ENCODE measurements around the gene PCNP.

DNA sequence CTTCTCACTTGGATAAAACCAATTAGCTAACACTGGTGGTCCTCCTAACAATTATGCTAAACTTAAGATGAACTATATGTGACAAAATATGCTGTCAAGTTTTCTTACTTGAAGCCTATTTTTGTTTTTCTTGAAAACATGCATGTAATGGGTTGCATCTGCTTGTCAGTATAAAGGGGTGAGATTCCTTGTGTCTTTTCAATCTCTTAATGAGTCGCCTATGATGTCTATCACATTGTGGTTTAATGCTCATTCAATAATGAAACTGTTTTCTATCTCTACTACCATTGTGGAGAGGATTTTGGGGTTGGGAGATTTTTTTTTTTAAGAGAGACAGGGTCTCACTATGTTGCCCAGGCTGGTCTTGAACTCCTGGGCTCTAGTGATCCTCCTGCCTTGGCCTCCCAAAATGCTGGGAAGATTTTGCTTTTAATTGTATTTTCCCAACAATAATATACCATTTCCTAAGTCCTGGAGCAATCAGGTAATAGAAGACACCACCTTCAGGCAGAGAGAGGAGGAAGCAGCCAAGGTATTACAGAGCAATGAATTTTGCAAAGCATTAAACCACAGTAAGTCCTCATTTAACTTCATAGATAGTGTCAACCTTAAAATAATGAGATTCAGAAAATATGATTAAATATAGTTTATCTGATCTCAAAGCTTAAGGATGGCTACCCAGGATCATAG is 29.7 kb upstream of the PCNP start:
- no peak for TF ChIP-seq POLR2AphosphoS5 (IDR thresholded peaks at IDR 0.05; ENCODE audit: low read depth, low read length)
- no peak for TF ChIP-seq TAF1 (IDR thresholded peaks at IDR 0.05; ENCODE audit: borderline replicate concordance, insufficient read depth, low read length)
- no peak for TF ChIP-seq FOXP2 (optimal IDR thresholded peaks at IDR 0.05; ENCODE audit: borderline replicate concordance, extremely low read depth, extremely low read length, insufficient read depth)
- TF ChIP-seq, protein P1, sequence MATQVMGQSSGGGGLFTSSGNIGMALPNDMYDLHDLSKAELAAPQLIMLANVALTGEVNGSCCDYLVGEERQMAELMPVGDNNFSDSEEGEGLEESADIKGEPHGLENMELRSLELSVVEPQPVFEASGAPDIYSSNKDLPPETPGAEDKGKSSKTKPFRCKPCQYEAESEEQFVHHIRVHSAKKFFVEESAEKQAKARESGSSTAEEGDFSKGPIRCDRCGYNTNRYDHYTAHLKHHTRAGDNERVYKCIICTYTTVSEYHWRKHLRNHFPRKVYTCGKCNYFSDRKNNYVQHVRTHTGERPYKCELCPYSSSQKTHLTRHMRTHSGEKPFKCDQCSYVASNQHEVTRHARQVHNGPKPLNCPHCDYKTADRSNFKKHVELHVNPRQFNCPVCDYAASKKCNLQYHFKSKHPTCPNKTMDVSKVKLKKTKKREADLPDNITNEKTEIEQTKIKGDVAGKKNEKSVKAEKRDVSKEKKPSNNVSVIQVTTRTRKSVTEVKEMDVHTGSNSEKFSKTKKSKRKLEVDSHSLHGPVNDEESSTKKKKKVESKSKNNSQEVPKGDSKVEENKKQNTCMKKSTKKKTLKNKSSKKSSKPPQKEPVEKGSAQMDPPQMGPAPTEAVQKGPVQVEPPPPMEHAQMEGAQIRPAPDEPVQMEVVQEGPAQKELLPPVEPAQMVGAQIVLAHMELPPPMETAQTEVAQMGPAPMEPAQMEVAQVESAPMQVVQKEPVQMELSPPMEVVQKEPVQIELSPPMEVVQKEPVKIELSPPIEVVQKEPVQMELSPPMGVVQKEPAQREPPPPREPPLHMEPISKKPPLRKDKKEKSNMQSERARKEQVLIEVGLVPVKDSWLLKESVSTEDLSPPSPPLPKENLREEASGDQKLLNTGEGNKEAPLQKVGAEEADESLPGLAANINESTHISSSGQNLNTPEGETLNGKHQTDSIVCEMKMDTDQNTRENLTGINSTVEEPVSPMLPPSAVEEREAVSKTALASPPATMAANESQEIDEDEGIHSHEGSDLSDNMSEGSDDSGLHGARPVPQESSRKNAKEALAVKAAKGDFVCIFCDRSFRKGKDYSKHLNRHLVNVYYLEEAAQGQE (IDR thresholded peaks at IDR 0.05; ENCODE audit: insufficient read depth in 1 of 2, low read depth in 2 of 2, low read length in 2 of 2) = no peak
- no peak for TF ChIP-seq SIN3A (IDR thresholded peaks at IDR 0.05; ENCODE audit: borderline replicate concordance, insufficient read depth, low read length)
